Keratinocyte (primary cell): ENCODE results near the gene CCL1. TPM values are rescaled to one million over a fixed set of nuclear protein-coding genes. Genes with fewer than 3 reads are reported as not detected.

Experiments
- DNase-seq: peaks from one replicate; pipeline ENCODE4 v3.0.0-alpha.2; 2011; ENCODE audit warnings: low read depth, missing footprints, low spot score
- FAIRE-seq: peaks from 2 replicates; lab custom pipeline; 2011; peaks lifted over from hg19 to GRCh38; lab: Jason Lieb, UNC
- H2AFZ ChIP-seq: 2 replicates; pipeline ENCODE4 v1.6.0; 2012; ENCODE audit warnings: low read length, control low read depth, inconsistent platforms; ENCODE audit not compliant: control insufficient read depth
- H3K27ac ChIP-seq: 2 replicates; pipeline ENCODE4 v1.5.1; 2011; ENCODE audit warnings: low read length; ENCODE audit not compliant: control insufficient read depth, insufficient read depth
- H3K27me3 ChIP-seq: 3 replicates; pipeline ENCODE4 v1.6.0; 2011; ENCODE audit warnings: low read length; ENCODE audit not compliant: control insufficient read depth, insufficient read depth; ENCODE audit errors: extremely low read depth
- H3K36me3 ChIP-seq, 2 experiments: 2 replicates in 1 of 2; 3 replicates in 1 of 2; pipeline ENCODE4 v1.5.1; 2011; ENCODE audit warnings: low read length in 2 of 2, mild to moderate bottlenecking in 1 of 2; ENCODE audit not compliant: control insufficient read depth in 2 of 2, insufficient read depth in 2 of 2; ENCODE audit errors: extremely low read depth in 1 of 2
- H3K4me1 ChIP-seq: 3 replicates; pipeline ENCODE4 v1.5.1; 2011; ENCODE audit warnings: low read length; ENCODE audit not compliant: control insufficient read depth, insufficient read depth; ENCODE audit errors: extremely low read depth
- H3K4me2 ChIP-seq: 3 replicates; pipeline ENCODE4 v1.6.0; 2011; ENCODE audit warnings: low read depth, low read length; ENCODE audit not compliant: control insufficient read depth, insufficient read depth; ENCODE audit errors: extremely low read depth
- H3K4me3 ChIP-seq, 3 experiments: fragments of 200-600 bp in 1 of 3; sonication (generic) in 1 of 3; 2 replicates in 2 of 3; 3 replicates in 1 of 3; pipeline ENCODE4 v1.5.1; 2011 to 2016; ENCODE audit warnings: low read length in 3 of 3, mild to moderate bottlenecking in 3 of 3, control low read depth in 2 of 3, inconsistent platforms in 1 of 3, low read depth in 1 of 3, mixed read lengths in 1 of 3, mixed run types in 1 of 3, moderate library complexity in 1 of 3; ENCODE audit not compliant: control insufficient read depth in 2 of 3, insufficient read depth in 2 of 3; ENCODE audit errors: extremely low read depth in 1 of 3
- H3K79me2 ChIP-seq: 2 replicates; pipeline ENCODE4 v1.6.0; 2012; ENCODE audit warnings: low read length; ENCODE audit not compliant: control insufficient read depth, insufficient read depth
- H3K9ac ChIP-seq: 3 replicates; pipeline ENCODE4 v1.6.0; 2011; ENCODE audit warnings: low read length; ENCODE audit not compliant: control insufficient read depth, insufficient read depth; ENCODE audit errors: extremely low read depth
- H3K9me1 ChIP-seq: 3 replicates; pipeline ENCODE4 v1.6.0; 2011; ENCODE audit warnings: low read length; ENCODE audit not compliant: control insufficient read depth, insufficient read depth; ENCODE audit errors: extremely low read depth
- H3K9me3 ChIP-seq: 2 replicates; pipeline ENCODE4 v1.5.1; 2012; ENCODE audit warnings: low read depth, low read length; ENCODE audit not compliant: control insufficient read depth
- H4K20me1 ChIP-seq: 3 replicates; pipeline ENCODE4 v1.6.0; 2011; ENCODE audit warnings: low read length; ENCODE audit not compliant: control insufficient read depth, insufficient read depth; ENCODE audit errors: extremely low read depth
- CTCF ChIP-seq, 3 experiments: IDR thresholded peaks in 1 of 3; conservative IDR thresholded peaks in 1 of 3; optimal IDR thresholded peaks in 1 of 3; 2 replicates in 2 of 3; 3 replicates in 1 of 3; pipeline versions ENCODE3 to v1.5.1; 2011; ENCODE audit warnings: low read length in 3 of 3, mild to moderate bottlenecking in 3 of 3, moderate library complexity in 2 of 3, control low read depth in 1 of 3, inconsistent platforms in 1 of 3; ENCODE audit not compliant: insufficient read depth in 2 of 3; ENCODE audit errors: extremely low read depth in 1 of 3
- EZH2 ChIP-seq: IDR thresholded peaks from one replicate; pipeline ENCODE4 v1.6.1; 2012; ENCODE audit warnings: inconsistent platforms, mild to moderate bottlenecking, low read length, moderate library complexity
- dilution Hi-C: fragments of 300-500 bp; cut with MboI; formaldehyde crosslinking; loops from one replicate; pipeline ENCODE4 v1.7.0; 2020; ENCODE audit warnings: low sequenced_read_pairs; ENCODE audit not compliant: extremely low pct_ligation_motif_present
- polyA plus RNA-seq, 5 experiments: library from polyadenylated mRNA; depleted of rRNA in 3 of 5; stranded (reverse) in 3 of 5; stranded (forward) in 1 of 5; unstranded in 1 of 5; fragments of >200 nt; gene quantifications; 1 replicate in 1 of 5; 2 replicates in 3 of 5; 3 replicates in 1 of 5; pipeline versions ENCODE4 v1.2.1 to v1.2.3, GENCODE V29; 2011 to 2012; ENCODE audit warnings: missing spikeins in 2 of 5, low read depth in 1 of 5, low replicate concordance in 1 of 5

Gene CCL1
- polyA plus RNA-seq, 1 donor (not counting 4 experiments of a cell fraction or from before 2014, with no cell fraction given), result not detected

GRCh38 chr17:34370376-34370996 lies 7.5 kb upstream of the CCL1 start:
- H3K36me3 ChIP-seq, result no peaks in the 10 kb centered on the region
- H2AFZ ChIP-seq, result no peak overlapping the region
- no peaks in the 10 kb centered on the region for H3K79me2 ChIP-seq
- no peak for TF ChIP-seq CTCF (optimal IDR thresholded peaks at IDR 0.05 in 1 of 3, IDR thresholded peaks at IDR 0.05 in 1 of 3, conservative IDR thresholded peaks at IDR 0.05 in 1 of 3; ENCODE audit: extremely low read depth in 1 of 3, insufficient read depth in 2 of 3, low read length in 3 of 3)
- TF ChIP-seq EZH2, result no peak
- H3K9me3 ChIP-seq, result no peaks in the 10 kb centered on the region
- no peak overlapping the region for H3K4me3 ChIP-seq
- no peak for FAIRE-seq
- peaks cover 6% of the 10 kb centered on the region for H3K4me1 ChIP-seq
- no peak for DNase-seq
- H3K9ac ChIP-seq, result no peak overlapping the region
- H3K4me2 ChIP-seq, result no peak overlapping the region
- no peaks in the 10 kb centered on the region for H3K27me3 ChIP-seq
- no peak overlapping the region for H3K27ac ChIP-seq
- no peaks in the 10 kb centered on the region for H4K20me1 ChIP-seq
- dilution Hi-C loops, result loop anchor here (25.0 kb wide), 1 partner anchor 158 kb away; no protein-coding TSS in a partner anchor
- no peaks in the 10 kb centered on the region for H3K9me1 ChIP-seq

GRCh38 chr17:34369571-34369970 lies 6.5 kb upstream of the CCL1 start:
- Histone ChIP-seq H3K36me3 (no peaks in the 10 kb centered on the region), H3K4me1 (peaks cover 6% of the 10 kb centered on the region), H3K79me2 (no peaks in the 10 kb centered on the region), H3K9ac (no peak overlapping the region), H4K20me1 (no peaks in the 10 kb centered on the region), H3K4me3 (no peak overlapping the region), H3K9me1 (no peaks in the 10 kb centered on the region), H3K9me3 (no peaks in the 10 kb centered on the region), H3K27me3 (no peaks in the 10 kb centered on the region), H3K27ac (no peak overlapping the region), H3K4me2 (no peak overlapping the region), H2AFZ (no peak overlapping the region)
- FAIRE-seq, result no peak
- DNase-seq, result no peak
- TF ChIP-seq CTCF (optimal IDR thresholded peaks at IDR 0.05 in 1 of 3, IDR thresholded peaks at IDR 0.05 in 1 of 3, conservative IDR thresholded peaks at IDR 0.05 in 1 of 3; ENCODE audit: extremely low read depth in 1 of 3, insufficient read depth in 2 of 3, low read length in 3 of 3) (no peak), EZH2 (no peak)
- dilution Hi-C loops, result loop anchor here (25.0 kb wide), 1 partner anchor 157 kb away; no protein-coding TSS in a partner anchor
